NCI-H187 (cell line): ENCODE results near the gene TMEM175.

Source experiments
- DNase-seq, 2 experiments: peaks; one replicate each; lab custom pipeline; 2025; lab: John Stamatoyannopoulos, UW

Gene TMEM175

DNA sequence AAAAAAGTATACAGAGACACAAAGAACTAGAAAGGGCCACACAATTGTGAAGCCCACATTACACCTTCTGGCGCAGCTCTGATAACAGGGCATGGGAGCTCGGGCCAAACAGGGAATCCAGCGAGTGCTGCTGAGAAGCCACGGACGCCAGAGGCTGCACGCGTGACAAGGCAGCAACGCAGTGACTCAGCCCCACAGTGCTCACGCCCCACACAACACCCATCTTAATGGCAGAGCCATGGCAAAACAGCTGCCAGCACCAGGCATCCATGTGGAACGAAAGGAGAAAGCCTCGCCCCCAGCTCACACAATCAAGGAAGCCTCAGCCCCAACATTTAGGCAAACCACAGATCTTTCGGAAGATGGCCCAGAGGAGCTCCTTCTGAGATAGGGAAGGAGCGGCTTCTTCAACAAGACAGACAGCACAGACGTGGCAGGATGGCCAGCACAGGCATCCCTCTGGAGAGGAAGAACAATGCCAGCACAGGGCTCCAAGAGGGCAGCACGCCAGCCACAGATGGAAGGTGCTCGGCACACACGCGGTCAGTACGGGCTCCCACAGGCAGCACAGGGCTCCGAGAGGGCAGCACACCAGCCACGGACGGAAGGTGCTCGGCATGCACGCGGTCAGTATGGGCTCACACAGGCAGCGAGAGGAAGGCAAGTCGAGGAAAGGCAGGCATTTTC lies 33.2 kb upstream of the TMEM175 start:
- DNase-seq = no peak

GRCh38 chr4:899556-899906 lies 32.7 kb upstream of the TMEM175 start:
- no peak for DNase-seq

DNA sequence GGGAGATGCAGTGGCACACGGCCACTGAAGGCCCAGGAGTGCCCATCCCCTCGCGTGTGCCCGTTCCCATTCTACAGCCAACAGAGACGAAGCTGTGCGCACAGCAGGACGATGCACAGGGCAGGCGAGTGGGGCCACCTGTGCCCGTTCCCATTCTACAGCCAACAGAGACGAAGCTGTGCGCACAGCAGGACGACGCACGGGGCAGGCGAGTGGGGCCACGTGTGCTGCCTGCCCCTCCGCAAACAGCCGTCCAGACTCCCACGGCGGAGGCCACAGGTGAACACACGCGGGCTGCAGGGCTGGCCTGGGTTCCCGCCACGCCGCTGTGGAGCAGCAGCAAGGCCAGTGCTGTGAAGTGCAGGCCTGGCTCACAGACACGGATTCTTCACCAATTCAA lies 32.2 kb upstream of the TMEM175 start:
- no peak for DNase-seq

GRCh38 chr4:900721-901120 lies 31.5 kb upstream of the TMEM175 start:
- no peak for DNase-seq

DNA sequence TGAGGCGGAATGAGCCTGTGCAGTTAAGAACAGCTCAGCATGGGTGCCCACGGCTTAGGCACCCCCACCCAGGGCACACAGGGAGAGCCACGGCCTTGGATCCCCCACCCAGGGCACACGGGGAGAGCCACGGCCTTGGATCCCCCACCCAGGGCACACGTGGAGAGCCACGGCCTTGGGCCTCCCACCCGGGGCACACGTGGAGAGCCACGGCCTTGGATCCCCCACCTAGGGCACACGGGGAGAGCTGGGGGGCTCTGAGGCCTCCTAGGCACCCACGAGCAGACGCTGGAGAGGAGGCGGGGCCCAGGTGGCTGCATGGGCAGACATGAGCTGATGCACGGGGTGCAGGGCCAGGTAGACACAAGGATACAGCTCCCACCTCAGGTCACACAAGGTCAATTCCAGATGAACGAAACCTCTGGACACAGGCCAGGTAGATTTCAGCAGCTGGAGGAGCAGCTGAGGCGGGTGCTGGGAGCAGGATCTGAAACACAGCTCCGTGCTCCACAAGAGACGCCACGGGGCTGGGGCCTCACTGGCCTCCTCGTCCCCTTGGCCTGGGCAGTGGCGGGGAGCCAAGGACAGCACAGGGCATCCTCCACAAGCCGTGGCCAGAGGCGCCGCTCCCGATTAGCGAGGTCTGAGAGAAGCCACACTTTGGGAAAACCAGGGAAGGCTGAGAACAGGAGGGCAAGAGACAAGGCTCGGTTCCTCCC lies 30.9 kb upstream of the TMEM175 start:
- no peak for DNase-seq

- DNase-seq = no peak
These were observed 28.9 kb upstream of the TMEM175 start for GRCh38 chr4:903066-904046.

DNA sequence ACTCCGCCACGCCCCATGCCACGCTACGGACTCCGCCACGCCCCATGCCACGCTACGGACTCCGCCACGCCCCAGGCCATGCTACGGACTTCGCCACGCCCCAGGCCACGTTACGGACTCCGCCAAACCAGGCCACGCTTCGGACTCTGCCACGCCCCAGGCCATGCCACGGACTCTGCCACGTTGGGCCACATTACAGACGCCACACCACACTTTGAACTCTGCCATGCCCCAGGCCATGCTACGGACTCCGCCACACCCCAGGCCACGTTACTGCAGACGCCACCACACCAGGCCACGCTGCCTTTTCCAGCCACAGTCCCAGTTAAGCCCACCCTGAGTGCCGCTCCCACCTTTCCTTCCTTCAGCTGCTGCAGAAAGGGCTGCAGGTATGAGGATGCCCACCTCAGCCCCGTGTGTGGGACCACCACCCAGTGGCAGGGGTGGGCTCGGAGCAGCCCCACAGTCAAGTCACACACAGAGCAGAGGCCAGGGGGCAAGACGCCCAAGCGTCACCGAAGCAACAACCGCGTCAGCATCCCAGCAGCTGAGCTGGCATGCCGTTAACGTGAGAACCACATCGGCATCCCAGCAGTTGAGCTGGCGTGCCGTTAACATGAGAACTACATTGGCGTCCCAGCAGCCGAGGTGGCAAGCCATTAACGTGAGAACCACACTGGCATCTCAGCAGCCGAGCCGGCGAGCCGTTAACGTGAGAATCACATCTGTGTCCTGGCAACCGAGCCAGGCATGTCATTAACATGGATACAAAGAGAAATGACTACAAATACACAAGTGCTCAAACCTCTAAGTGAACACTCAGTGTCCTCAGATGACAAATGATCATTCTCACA lies 26.5 kb upstream of the TMEM175 start:
- no peak for DNase-seq

GRCh38 chr4:906339-907102 lies 25.7 kb upstream of the TMEM175 start:
- no peak for DNase-seq

DNA sequence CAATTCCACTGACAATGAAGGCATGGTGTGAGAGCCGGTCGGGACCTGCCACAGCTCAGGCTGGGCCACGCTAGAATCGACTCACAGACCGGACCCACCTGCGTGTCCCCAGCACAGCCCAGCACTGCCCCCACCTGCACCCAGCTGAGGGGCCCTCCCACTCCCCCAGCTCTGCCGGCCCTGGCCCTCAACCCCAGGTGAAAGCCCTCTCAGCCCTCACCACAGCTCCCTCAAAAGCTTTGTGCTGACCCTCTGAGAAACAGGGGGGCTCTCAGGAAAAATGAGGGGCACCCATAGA lies 25.2 kb upstream of the TMEM175 start:
- no peak for DNase-seq

GRCh38 chr4:907691-908425 lies 24.4 kb upstream of the TMEM175 start:
- DNase-seq = no peak

- no peak for DNase-seq
These were observed 23.1 kb upstream of the TMEM175 start for GRCh38 chr4:909131-909571.

DNA sequence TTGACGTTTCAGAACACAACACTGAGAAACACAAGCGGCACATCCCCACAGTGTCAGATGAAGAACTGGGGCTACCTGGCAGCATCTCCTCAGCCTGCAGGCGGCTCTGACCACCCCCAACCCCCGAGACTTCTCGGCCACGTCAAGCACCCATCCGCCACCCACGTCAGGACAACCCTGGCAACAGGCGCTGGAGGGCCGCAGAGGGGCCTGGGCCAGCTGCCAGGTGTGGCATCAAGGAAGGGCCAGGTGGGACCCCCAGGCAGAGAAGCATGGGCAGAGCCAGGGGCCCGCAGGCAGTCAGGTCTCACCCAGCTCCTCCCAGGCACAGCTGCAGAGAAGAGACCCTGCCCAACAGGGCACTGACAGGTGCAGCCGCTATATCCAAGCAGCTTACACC lies 22.4 kb upstream of the TMEM175 start:
- no peak for DNase-seq

- no peak for DNase-seq
These were observed 21.7 kb upstream of the TMEM175 start for GRCh38 chr4:910366-911091.

- DNase-seq = no peak
These were observed 21.0 kb upstream of the TMEM175 start for GRCh38 chr4:911221-911751.

- no peak for DNase-seq
These were observed 20.3 kb upstream of the TMEM175 start for GRCh38 chr4:911871-912490.

DNA sequence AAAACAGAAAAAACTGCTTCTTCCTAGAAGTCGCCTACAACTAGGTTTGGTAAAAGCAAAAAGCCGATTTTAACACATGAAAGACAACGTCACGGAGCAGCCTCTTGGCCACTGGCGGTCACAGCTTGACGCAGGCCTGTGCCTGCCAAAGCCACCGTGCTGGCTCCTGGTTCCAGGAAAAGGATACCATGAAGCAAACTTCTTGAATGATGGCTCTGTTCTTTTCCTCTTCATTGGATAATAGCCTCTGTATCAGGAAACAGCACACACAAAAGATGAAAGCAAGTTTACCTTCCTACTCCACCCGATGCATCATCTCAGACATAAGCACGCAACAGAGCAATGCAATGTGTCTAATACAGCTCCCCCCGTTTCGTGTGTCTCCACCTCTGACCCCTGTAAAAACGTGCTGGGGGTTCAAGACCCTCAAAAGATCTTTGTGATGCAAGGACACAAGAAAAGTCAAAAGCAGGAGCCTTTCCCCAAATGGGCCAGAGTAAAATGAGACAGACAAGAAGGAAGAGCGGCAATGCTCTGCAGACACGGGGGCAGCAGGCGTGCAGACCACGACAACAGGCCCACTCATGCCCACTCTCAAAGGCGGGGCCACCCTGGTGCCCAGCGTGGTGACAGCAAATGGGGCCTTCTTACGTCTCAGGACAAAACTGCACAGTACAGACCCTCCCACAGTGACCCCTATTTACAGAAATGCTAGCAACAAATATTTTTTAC lies 19.5 kb upstream of the TMEM175 start:
- DNase-seq = no peak

GRCh38 chr4:913280-913618 lies 19.0 kb upstream of the TMEM175 start:
- DNase-seq = no peak

DNA sequence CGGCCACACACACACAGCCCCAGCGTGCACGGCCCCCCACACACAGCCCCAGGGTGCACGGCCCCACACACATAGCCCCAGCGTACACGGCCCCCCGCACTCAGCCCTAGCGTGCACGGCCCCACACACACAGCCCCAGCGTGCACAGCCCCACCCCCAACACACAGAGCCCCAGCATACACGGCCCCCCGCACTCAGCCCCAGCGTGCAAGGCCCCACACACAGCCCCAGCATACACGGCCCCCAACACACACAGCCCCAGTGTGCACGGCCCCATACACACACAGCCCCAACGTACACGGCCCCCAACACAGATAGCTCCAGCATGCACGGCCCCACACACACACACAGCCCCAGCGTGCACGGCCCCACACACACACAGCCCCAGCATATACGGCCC lies 17.7 kb upstream of the TMEM175 start:
- no peak for DNase-seq
